Measurements from ENCODE around the gene SPATS2. TPM values are rescaled to one million over a fixed set of nuclear protein-coding genes. Genes with fewer than 3 reads are reported as not detected.

SPATS2 gene
- total and polyA plus RNA-seq, 2 donors (not counting 3 experiments of a cell fraction or from before 2014, with no cell fraction given) = 55.8 to 66.5 TPM

GRCh38 chr12:49529414-49529813 is 162.2 kb downstream of the SPATS2 start:
- H3K27ac ChIP-seq (ENCODE audit: insufficient read depth, low read depth, low read length) = no peak overlapping the region
- H3K4me3 ChIP-seq (replicated peaks in 1 of 3; ENCODE audit: insufficient read depth in 1 of 3, low read depth in 1 of 3, low read length in 3 of 3) = no peak overlapping the region
- no peaks in the 10 kb centered on the region for H3K9me3 ChIP-seq (replicated peaks; ENCODE audit: control insufficient read depth, insufficient read depth, low read length)
- H3K79me2 ChIP-seq (ENCODE audit: control insufficient read depth, insufficient read depth, low read length) = no peaks in the 10 kb centered on the region
- CTCF ChIA-PET = interaction anchor here (0.6 to 3.1 kb wide), 3 partner anchors 11 to 171 kb away, joined by 3 to 21 read pairs (median 3); no protein-coding TSS in a partner anchor
- H3K9me1 ChIP-seq (replicated peaks; ENCODE audit: control insufficient read depth, extremely low read depth, insufficient read depth, low read length) = no peaks in the 10 kb centered on the region
- H2AFZ ChIP-seq (ENCODE audit: low read depth, low read length) = no peak overlapping the region
- POLR2A ChIA-PET = no interaction called here
- H4K20me1 ChIP-seq (replicated peaks; ENCODE audit: control insufficient read depth, extremely low read depth, insufficient read depth, low read length) = no peaks in the 10 kb centered on the region
- no peak overlapping the region for H3K4me2 ChIP-seq (ENCODE audit: insufficient read depth, low read length)
- intact Hi-C loops (cut with micrococcal nuclease) (no loop called here), dilution Hi-C loops (cut with MboI; ENCODE audit: extremely low pct_ligation_motif_present, low sequenced_read_pairs) (no loop called here)
- TF ChIP-seq CTCF (IDR thresholded peaks at IDR 0.05; ENCODE audit: extremely low read depth in 1 of 2, insufficient read depth in 1 of 2, low read depth in 1 of 2, low read length in 2 of 2) = no peak
- no peak for TF ChIP-seq EZH2 (IDR thresholded peaks at IDR 0.05; ENCODE audit: borderline replicate concordance, low read depth, low read length, severe bottlenecking)
- no peak for TF ChIP-seq POLR2AphosphoS5 (IDR thresholded peaks at IDR 0.05; ENCODE audit: insufficient read depth, low read depth, low read length)
- TF ChIP-seq GATA2 (IDR thresholded peaks at IDR 0.05; ENCODE audit: insufficient read depth, insufficient read length, low read depth, low read length) = no peak
- no peak for TF ChIP-seq MYC (IDR thresholded peaks at IDR 0.05; ENCODE audit: low read depth, low read length)
- TF ChIP-seq MAX (IDR thresholded peaks at IDR 0.05; ENCODE audit: insufficient read depth, insufficient read length) = no peak
- TF ChIP-seq JUN (IDR thresholded peaks at IDR 0.05; ENCODE audit: borderline replicate concordance, insufficient read depth, insufficient read length, low read depth) = no peak
- no peak for TF ChIP-seq POLR2A (IDR thresholded peaks at IDR 0.05; ENCODE audit: low read depth, low read length)
- TF ChIP-seq FOS (IDR thresholded peaks at IDR 0.05; ENCODE audit: borderline replicate concordance, insufficient read depth, low read length) = no peak
- H3K27me3 ChIP-seq (ENCODE audit: control insufficient read depth in 2 of 2, insufficient read depth in 2 of 2, low read length in 2 of 2) = no peaks in the 10 kb centered on the region
- DNase-seq (ENCODE audit: low read depth, low spot score) (no peak), FAIRE-seq (no peak)
- H3K9ac ChIP-seq (replicated peaks; ENCODE audit: extremely low read depth, insufficient read depth, low read length) = no peak overlapping the region
- peaks cover 20 to 25% of the 10 kb centered on the region in 2 experiments for H3K36me3 ChIP-seq (ENCODE audit: control insufficient read depth in 2 of 2, extremely low read depth in 1 of 2, insufficient read depth in 2 of 2, low read length in 2 of 2)
- no TSS peak for BruUV-seq (replicated peaks)
- H3K4me1 ChIP-seq (ENCODE audit: control insufficient read depth, extremely low read depth, insufficient read depth, low read length) = peaks cover 3% of the 10 kb centered on the region

All from endothelial cell of umbilical vein (primary cell).